ENCODE data around the gene LMAN2L.

LMAN2L gene

GRCh38 chr2:96692094-96692971 lies 47.5 kb downstream of the LMAN2L start:
- no peak overlapping the region for H3K27ac ChIP-seq (replicated peaks)
- H3K4me3 ChIP-seq (replicated peaks; ENCODE audit: insufficient read depth, low read length): no peak overlapping the region
- no peak for DNase-seq (ENCODE audit: low read depth in 1 of 2, low spot score in 1 of 2)
- no peaks in the 10 kb centered on the region for H3K27me3 ChIP-seq (ENCODE audit: insufficient read depth, poor library complexity, severe bottlenecking)
- TF ChIP-seq, protein P1, sequence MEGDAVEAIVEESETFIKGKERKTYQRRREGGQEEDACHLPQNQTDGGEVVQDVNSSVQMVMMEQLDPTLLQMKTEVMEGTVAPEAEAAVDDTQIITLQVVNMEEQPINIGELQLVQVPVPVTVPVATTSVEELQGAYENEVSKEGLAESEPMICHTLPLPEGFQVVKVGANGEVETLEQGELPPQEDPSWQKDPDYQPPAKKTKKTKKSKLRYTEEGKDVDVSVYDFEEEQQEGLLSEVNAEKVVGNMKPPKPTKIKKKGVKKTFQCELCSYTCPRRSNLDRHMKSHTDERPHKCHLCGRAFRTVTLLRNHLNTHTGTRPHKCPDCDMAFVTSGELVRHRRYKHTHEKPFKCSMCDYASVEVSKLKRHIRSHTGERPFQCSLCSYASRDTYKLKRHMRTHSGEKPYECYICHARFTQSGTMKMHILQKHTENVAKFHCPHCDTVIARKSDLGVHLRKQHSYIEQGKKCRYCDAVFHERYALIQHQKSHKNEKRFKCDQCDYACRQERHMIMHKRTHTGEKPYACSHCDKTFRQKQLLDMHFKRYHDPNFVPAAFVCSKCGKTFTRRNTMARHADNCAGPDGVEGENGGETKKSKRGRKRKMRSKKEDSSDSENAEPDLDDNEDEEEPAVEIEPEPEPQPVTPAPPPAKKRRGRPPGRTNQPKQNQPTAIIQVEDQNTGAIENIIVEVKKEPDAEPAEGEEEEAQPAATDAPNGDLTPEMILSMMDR (IDR thresholded peaks at IDR 0.05; ENCODE audit: insufficient read depth, low read length): no peak
- TF ChIP-seq, protein P2, sequence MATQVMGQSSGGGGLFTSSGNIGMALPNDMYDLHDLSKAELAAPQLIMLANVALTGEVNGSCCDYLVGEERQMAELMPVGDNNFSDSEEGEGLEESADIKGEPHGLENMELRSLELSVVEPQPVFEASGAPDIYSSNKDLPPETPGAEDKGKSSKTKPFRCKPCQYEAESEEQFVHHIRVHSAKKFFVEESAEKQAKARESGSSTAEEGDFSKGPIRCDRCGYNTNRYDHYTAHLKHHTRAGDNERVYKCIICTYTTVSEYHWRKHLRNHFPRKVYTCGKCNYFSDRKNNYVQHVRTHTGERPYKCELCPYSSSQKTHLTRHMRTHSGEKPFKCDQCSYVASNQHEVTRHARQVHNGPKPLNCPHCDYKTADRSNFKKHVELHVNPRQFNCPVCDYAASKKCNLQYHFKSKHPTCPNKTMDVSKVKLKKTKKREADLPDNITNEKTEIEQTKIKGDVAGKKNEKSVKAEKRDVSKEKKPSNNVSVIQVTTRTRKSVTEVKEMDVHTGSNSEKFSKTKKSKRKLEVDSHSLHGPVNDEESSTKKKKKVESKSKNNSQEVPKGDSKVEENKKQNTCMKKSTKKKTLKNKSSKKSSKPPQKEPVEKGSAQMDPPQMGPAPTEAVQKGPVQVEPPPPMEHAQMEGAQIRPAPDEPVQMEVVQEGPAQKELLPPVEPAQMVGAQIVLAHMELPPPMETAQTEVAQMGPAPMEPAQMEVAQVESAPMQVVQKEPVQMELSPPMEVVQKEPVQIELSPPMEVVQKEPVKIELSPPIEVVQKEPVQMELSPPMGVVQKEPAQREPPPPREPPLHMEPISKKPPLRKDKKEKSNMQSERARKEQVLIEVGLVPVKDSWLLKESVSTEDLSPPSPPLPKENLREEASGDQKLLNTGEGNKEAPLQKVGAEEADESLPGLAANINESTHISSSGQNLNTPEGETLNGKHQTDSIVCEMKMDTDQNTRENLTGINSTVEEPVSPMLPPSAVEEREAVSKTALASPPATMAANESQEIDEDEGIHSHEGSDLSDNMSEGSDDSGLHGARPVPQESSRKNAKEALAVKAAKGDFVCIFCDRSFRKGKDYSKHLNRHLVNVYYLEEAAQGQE (IDR thresholded peaks at IDR 0.05; ENCODE audit: insufficient replicate concordance, low read depth): no peak
- TF ChIP-seq POLR2AphosphoS5 (IDR thresholded peaks at IDR 0.05; ENCODE audit: low read depth) (no peak), GABPA (IDR thresholded peaks at IDR 0.05; ENCODE audit: low read depth) (no peak), SPI1 (IDR thresholded peaks at IDR 0.05; ENCODE audit: borderline replicate concordance, low read depth) (no peak)

DNA sequence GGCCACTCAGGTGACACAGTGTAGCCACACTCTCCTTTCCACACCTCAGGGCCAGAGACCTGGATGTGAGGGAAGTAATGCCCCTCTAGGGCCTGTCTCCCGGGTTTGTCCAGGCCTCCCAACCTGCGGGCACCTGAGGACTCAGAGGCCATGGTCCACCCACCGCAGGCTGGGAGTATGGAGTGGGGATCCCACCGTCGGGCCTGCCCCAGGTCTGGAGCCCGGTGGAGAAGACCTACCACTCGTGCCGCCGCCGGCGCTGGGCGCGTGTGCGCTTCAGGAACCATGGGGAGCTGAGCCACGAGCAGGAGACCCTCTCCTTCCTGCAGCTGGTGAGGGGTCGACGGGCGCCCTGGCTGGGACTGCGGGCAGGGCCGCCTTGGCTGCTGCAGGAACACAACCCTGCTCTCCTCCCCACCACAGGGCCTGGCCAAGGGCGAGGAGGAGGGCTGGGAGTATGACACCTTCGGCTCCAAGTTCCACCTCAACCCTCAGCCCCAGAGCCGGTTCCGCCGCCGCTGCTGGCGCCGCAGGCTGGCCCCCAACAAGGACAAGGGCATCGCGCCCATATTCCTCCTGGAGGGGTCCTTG lies 48.7 kb downstream of the LMAN2L start:
- Histone ChIP-seq H3K27me3 (ENCODE audit: insufficient read depth, poor library complexity, severe bottlenecking) (no peaks in the 10 kb centered on the region), H3K27ac (replicated peaks) (no peak overlapping the region), H3K4me3 (replicated peaks; ENCODE audit: insufficient read depth, low read length) (no peak overlapping the region)
- DNase-seq (ENCODE audit: low read depth in 1 of 2, low spot score in 1 of 2): no peak
- TF ChIP-seq POLR2AphosphoS5 (IDR thresholded peaks at IDR 0.05; ENCODE audit: low read depth): no peak
- TF ChIP-seq, protein P1 (IDR thresholded peaks at IDR 0.05; ENCODE audit: insufficient read depth, low read length): no peak
- TF ChIP-seq, protein P2 (IDR thresholded peaks at IDR 0.05; ENCODE audit: insufficient replicate concordance, low read depth): no peak
- no peak for TF ChIP-seq GABPA (IDR thresholded peaks at IDR 0.05; ENCODE audit: low read depth)
- no peak for TF ChIP-seq SPI1 (IDR thresholded peaks at IDR 0.05; ENCODE audit: borderline replicate concordance, low read depth)

GRCh38 chr2:96690306-96691021 lies 49.4 kb downstream of the LMAN2L start:
- Histone ChIP-seq H3K27ac (replicated peaks) (no peak overlapping the region), H3K4me3 (replicated peaks; ENCODE audit: insufficient read depth, low read length) (no peak overlapping the region), H3K27me3 (ENCODE audit: insufficient read depth, poor library complexity, severe bottlenecking) (no peaks in the 10 kb centered on the region)
- DNase-seq (ENCODE audit: low read depth in 1 of 2, low spot score in 1 of 2): no peak
- TF ChIP-seq, protein P1 (IDR thresholded peaks at IDR 0.05; ENCODE audit: insufficient read depth, low read length): no peak
- no peak for TF ChIP-seq SPI1 (IDR thresholded peaks at IDR 0.05; ENCODE audit: borderline replicate concordance, low read depth)
- no peak for TF ChIP-seq POLR2AphosphoS5 (IDR thresholded peaks at IDR 0.05; ENCODE audit: low read depth)
- TF ChIP-seq, protein P2 (IDR thresholded peaks at IDR 0.05; ENCODE audit: insufficient replicate concordance, low read depth): no peak
- TF ChIP-seq GABPA (IDR thresholded peaks at IDR 0.05; ENCODE audit: low read depth): no peak
